ENCODE measurements around the gene ATG4B. TPM values are rescaled to one million over a fixed set of nuclear protein-coding genes. Genes with fewer than 3 reads are reported as not detected.

Gene ATG4B
- total and polyA plus RNA-seq, 2 of the 4 experiments (the other 2 are of a cell fraction) = 113 to 146 TPM

DNA sequence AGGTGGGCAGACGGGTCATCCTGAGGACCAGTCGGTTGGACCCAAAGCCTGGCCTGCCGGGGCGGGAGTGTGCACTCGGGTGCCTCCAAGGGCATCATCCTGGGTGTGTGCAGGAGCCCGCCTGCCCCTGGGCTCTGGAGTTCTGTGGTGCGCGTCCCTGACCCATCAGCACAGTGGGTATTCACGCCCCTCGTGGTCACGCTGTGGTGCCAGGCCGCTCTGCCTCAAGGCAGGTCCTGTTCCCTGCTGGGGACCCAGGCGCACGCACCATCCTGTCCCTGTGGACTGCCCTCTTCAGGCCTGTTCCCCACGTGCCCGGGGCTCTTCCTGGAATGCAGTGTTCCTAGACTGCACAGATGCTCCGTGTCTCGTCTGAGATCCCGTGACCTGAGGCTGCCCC is 82.6 kb downstream of the ATG4B start:
- H3K18ac ChIP-seq (ENCODE audit: low read depth, low read length) = no peak overlapping the region
- no peak overlapping the region for H3K27ac ChIP-seq (ENCODE audit: insufficient read depth, low read length)
- no peak overlapping the region for H3K9ac ChIP-seq (ENCODE audit: low read depth, low read length)
- no peak overlapping the region for H2BK120ac ChIP-seq (ENCODE audit: low read depth, low read length)
- CTCF ChIA-PET = no interaction called here
- 97% methylated on average over 10 of the region's 19 CpGs; no CpG with 5 or more reads in 1 of the 2 experiments for WGBS, 2 experiments (ENCODE audit: extremely low coverage in 2 of 2, insufficient read length in 1 of 2)
- H3K27me3 ChIP-seq (ENCODE audit: control insufficient read depth, insufficient read depth, low read length) = no peaks in the 10 kb centered on the region
- H4K5ac ChIP-seq (ENCODE audit: low read depth, low read length) = no peak overlapping the region
- TF ChIP-seq, protein P1, sequence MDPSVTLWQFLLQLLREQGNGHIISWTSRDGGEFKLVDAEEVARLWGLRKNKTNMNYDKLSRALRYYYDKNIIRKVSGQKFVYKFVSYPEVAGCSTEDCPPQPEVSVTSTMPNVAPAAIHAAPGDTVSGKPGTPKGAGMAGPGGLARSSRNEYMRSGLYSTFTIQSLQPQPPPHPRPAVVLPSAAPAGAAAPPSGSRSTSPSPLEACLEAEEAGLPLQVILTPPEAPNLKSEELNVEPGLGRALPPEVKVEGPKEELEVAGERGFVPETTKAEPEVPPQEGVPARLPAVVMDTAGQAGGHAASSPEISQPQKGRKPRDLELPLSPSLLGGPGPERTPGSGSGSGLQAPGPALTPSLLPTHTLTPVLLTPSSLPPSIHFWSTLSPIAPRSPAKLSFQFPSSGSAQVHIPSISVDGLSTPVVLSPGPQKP (IDR thresholded peaks at IDR 0.05; ENCODE audit: borderline replicate concordance, low read depth, low read length) = no peak
- TF ChIP-seq RCOR1 (IDR thresholded peaks at IDR 0.05; ENCODE audit: insufficient replicate concordance, low read length) (no peak), MXI1 (IDR thresholded peaks at IDR 0.05; ENCODE audit: borderline replicate concordance, low read depth, low read length) (no peak), RFX5 (IDR thresholded peaks at IDR 0.05; ENCODE audit: low read depth, low read length) (no peak), CHD1 (IDR thresholded peaks at IDR 0.05; ENCODE audit: low read depth, low read length) (no peak), CEBPB (IDR thresholded peaks at IDR 0.05; ENCODE audit: low read depth, low read length) (no peak), RAD21 (IDR thresholded peaks at IDR 0.05; ENCODE audit: low read length) (no peak), MAFK (IDR thresholded peaks at IDR 0.05; ENCODE audit: low read depth, low read length) (no peak), FOS (IDR thresholded peaks at IDR 0.05; ENCODE audit: low read depth, low read length) (no peak), MAZ (IDR thresholded peaks at IDR 0.05; ENCODE audit: borderline replicate concordance, low read depth, low read length) (no peak), POLR2A (IDR thresholded peaks at IDR 0.05; ENCODE audit: low read depth, low read length) (no peak), NFE2L2 (IDR thresholded peaks at IDR 0.05; ENCODE audit: low read depth, low read length) (no peak), SMC3 (IDR thresholded peaks at IDR 0.05; ENCODE audit: low read depth, low read length) (no peak)
- TF ChIP-seq, protein P2, sequence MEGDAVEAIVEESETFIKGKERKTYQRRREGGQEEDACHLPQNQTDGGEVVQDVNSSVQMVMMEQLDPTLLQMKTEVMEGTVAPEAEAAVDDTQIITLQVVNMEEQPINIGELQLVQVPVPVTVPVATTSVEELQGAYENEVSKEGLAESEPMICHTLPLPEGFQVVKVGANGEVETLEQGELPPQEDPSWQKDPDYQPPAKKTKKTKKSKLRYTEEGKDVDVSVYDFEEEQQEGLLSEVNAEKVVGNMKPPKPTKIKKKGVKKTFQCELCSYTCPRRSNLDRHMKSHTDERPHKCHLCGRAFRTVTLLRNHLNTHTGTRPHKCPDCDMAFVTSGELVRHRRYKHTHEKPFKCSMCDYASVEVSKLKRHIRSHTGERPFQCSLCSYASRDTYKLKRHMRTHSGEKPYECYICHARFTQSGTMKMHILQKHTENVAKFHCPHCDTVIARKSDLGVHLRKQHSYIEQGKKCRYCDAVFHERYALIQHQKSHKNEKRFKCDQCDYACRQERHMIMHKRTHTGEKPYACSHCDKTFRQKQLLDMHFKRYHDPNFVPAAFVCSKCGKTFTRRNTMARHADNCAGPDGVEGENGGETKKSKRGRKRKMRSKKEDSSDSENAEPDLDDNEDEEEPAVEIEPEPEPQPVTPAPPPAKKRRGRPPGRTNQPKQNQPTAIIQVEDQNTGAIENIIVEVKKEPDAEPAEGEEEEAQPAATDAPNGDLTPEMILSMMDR (conservative IDR thresholded peaks at IDR 0.05; ENCODE audit: low read depth, low read length) = no peak
- H3K36me3 ChIP-seq (ENCODE audit: control insufficient read depth, insufficient read depth, low read length) = peaks cover 47% of the 10 kb centered on the region
- ATAC-seq (ENCODE audit: low read depth) = no peak
- in situ Hi-C loops (cut with MboI; ENCODE audit: low sequenced_read_pairs) (no loop called here), dilution Hi-C loops (cut with HindIII; ENCODE audit: low sequenced_read_pairs, unreplicated experiment) (no loop called here), intact Hi-C loops (cut with micrococcal nuclease) (no loop called here)
- no peak overlapping the region for H3K4ac ChIP-seq (ENCODE audit: low read depth, low read length)
- H2AK5ac ChIP-seq (ENCODE audit: low read depth, low read length) = no peak overlapping the region
- POLR2A ChIA-PET (ENCODE audit: unreplicated experiment) = no interaction called here
- no peak overlapping the region for H3K4me3 ChIP-seq (ENCODE audit: insufficient read depth, low read depth, low read length)
- H2AFZ ChIP-seq (replicated peaks; ENCODE audit: low read length, poor library complexity) = peak overlapping the region; percentile 11
- H3K4me1 ChIP-seq (ENCODE audit: control insufficient read depth, insufficient read depth, low read length) = no peaks in the 10 kb centered on the region
- no peak overlapping the region for H2BK15ac ChIP-seq (ENCODE audit: low read depth, low read length)
- BruUV-seq (replicated peaks) = no TSS peak
- peaks cover 7% of the 10 kb centered on the region; the same call in 1 of the 2 replicates for H3K9me3 ChIP-seq (ENCODE audit: control insufficient read depth, insufficient read depth, low read length)
- H3K4me2 ChIP-seq (ENCODE audit: low read depth, low read length) = no peak overlapping the region
- no peak overlapping the region for H2BK5ac ChIP-seq (ENCODE audit: low read depth, low read length, poor library complexity, severe bottlenecking)
- no peaks in the 10 kb centered on the region for H3K9me1 ChIP-seq (ENCODE audit: insufficient read depth, low read length)
- DNase-seq = no peak
- H3K79me1 ChIP-seq (ENCODE audit: low read depth in 1 of 2, low read length in 2 of 2) = no peaks in the 10 kb centered on the region; a peak in 1 of 4 replicates
- no peak overlapping the region for H3K56ac ChIP-seq (ENCODE audit: extremely low read depth, insufficient read depth, low read length)
- H3K14ac ChIP-seq (replicated peaks; ENCODE audit: low read depth, low read length) = no peak overlapping the region
- H4K20me1 ChIP-seq (ENCODE audit: insufficient read depth, low read length) = no peaks in the 10 kb centered on the region; the same call in 1 of the 2 replicates
- no peak overlapping the region for H2BK20ac ChIP-seq (ENCODE audit: low read depth, low read length)
- H4K91ac ChIP-seq (ENCODE audit: insufficient read depth, low read depth, low read length) = no peak overlapping the region
- H2AK9ac ChIP-seq (replicated peaks; ENCODE audit: low read depth, low read length, poor library complexity) = no peak overlapping the region
- H3K23ac ChIP-seq (ENCODE audit: low read depth, low read length) = no peak overlapping the region
- H4K8ac ChIP-seq (ENCODE audit: low read depth in 2 of 2, low read length in 2 of 2) = no peak overlapping the region
